ENCODE results near the gene VCAN. TPM values are rescaled to one million over a fixed set of nuclear protein-coding genes. Genes with fewer than 3 reads are reported as not detected.

Gene VCAN
- total and polyA plus RNA-seq, 10 donors = 1.8 to 442 (median 72.2) TPM

- Histone ChIP-seq H3K27ac (no peak overlapping the region), H3K36me3 (no peaks in the 10 kb centered on the region), H3K27me3 (replicated peaks in 1 of 7) (no peaks in the 10 kb centered on the region), H3K4me3 (no peak overlapping the region), H3K9me3 (no peaks in the 10 kb centered on the region), H3K4me1 (no peaks in the 10 kb centered on the region)
- intact Hi-C loops (cut with DNase I; ENCODE audit: low total_unique reads) = no loop called here
- TF ChIP-seq POLR2A (IDR thresholded peaks at IDR 0.05) = no peak
- TF ChIP-seq, protein P1, sequence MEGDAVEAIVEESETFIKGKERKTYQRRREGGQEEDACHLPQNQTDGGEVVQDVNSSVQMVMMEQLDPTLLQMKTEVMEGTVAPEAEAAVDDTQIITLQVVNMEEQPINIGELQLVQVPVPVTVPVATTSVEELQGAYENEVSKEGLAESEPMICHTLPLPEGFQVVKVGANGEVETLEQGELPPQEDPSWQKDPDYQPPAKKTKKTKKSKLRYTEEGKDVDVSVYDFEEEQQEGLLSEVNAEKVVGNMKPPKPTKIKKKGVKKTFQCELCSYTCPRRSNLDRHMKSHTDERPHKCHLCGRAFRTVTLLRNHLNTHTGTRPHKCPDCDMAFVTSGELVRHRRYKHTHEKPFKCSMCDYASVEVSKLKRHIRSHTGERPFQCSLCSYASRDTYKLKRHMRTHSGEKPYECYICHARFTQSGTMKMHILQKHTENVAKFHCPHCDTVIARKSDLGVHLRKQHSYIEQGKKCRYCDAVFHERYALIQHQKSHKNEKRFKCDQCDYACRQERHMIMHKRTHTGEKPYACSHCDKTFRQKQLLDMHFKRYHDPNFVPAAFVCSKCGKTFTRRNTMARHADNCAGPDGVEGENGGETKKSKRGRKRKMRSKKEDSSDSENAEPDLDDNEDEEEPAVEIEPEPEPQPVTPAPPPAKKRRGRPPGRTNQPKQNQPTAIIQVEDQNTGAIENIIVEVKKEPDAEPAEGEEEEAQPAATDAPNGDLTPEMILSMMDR (IDR thresholded peaks at IDR 0.05 in 8 of 11, conservative IDR thresholded peaks at IDR 0.05 in 3 of 11) = no peak
- no peak for TF ChIP-seq POLR2AphosphoS5 (IDR thresholded peaks at IDR 0.05)
- DNase-seq = no peak
- 69 to 90% (median 71%) methylated on average over 1 of the region's 1 CpG for whole genome bisulfite sequencing, 5 donors
Measured at GRCh38 chr5:83513081-83513480, 41.5 kb downstream of the VCAN start.

DNA sequence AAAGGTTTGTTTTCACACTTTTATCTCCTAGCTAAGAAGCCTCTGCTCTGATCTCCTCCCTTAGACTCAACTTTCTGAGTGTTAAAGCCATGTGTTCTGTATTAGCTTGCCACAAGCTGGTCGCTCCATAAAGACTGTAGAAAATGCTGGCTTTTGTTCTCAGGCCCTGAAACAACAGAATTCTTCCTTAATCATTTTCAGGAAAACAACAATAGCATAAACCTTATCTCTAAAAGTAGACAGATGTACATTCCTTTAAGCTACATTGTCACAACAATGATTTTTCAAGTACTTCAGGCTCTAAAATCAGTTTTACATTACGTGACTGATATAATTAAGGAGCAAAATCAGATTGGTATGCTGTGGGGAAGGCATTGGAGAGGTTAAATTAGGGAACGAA lies 41.9 kb downstream of the VCAN start:
- DNase-seq = no peak
- Histone ChIP-seq H3K27ac (no peak overlapping the region), H3K9me3 (no peaks in the 10 kb centered on the region)

DNA sequence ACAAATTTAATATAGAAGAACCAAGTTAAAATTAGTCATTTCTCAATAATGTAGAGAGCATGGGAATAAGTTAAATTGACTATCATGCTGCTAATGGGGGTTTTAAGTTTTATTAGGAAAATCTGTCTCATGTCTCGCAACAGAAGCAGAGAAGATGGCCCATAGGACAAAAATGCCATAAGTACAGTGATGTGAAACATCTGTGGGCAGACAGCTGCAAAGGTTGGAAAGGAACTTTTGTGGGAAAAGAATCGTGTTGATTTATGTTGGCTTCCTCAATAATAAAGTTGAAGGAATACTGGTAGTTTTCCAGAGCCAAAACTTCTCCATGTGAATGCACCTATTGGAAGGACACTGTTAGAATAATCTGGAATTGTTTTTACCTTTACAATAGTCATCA lies 44.8 kb downstream of the VCAN start:
- no peaks in the 10 kb centered on the region for H3K4me1 ChIP-seq
- no peaks in the 10 kb centered on the region for H3K27me3 ChIP-seq (replicated peaks in 1 of 7)
- TF ChIP-seq, protein P1 (IDR thresholded peaks at IDR 0.05 in 8 of 11, conservative IDR thresholded peaks at IDR 0.05 in 3 of 11) = no peak
- TF ChIP-seq POLR2AphosphoS5 (IDR thresholded peaks at IDR 0.05) = no peak
- TF ChIP-seq POLR2A (IDR thresholded peaks at IDR 0.05) = no peak
- H3K4me3 ChIP-seq = no peak overlapping the region
- intact Hi-C loops (cut with DNase I; ENCODE audit: low total_unique reads) = no loop called here
- no peaks in the 10 kb centered on the region for H3K9me3 ChIP-seq
- no peak overlapping the region for H3K27ac ChIP-seq
- WGBS, 5 donors = 53 to 78% (median 72%) methylated on average over 2 of the region's 2 CpGs
- no peak for DNase-seq
- no peaks in the 10 kb centered on the region for H3K36me3 ChIP-seq

More for the DNA sequence above, 41.9 kb downstream of the VCAN start:
- WGBS, 5 donors = 51 to 81% (median 73%) methylated on average over 3 of the region's 3 CpGs
- H3K27me3 ChIP-seq (replicated peaks in 1 of 7) = no peaks in the 10 kb centered on the region
- TF ChIP-seq POLR2AphosphoS5 (IDR thresholded peaks at IDR 0.05) = no peak
- TF ChIP-seq POLR2A (IDR thresholded peaks at IDR 0.05) = no peak
- TF ChIP-seq, protein P1 (IDR thresholded peaks at IDR 0.05 in 8 of 11, conservative IDR thresholded peaks at IDR 0.05 in 3 of 11) = no peak
- no peaks in the 10 kb centered on the region for H3K36me3 ChIP-seq
- H3K4me3 ChIP-seq = no peak overlapping the region
- no peaks in the 10 kb centered on the region for H3K4me1 ChIP-seq
- intact Hi-C loops (cut with DNase I; ENCODE audit: low total_unique reads) = no loop called here

- Histone ChIP-seq H3K27ac (no peak overlapping the region), H3K4me1 (no peaks in the 10 kb centered on the region), H3K36me3 (no peaks in the 10 kb centered on the region), H3K9me3 (no peaks in the 10 kb centered on the region), H3K4me3 (no peak overlapping the region), H3K27me3 (replicated peaks in 1 of 7) (no peaks in the 10 kb centered on the region)
- WGBS, 5 donors = 61 to 74% (median 64%) methylated on average over 1 of the region's 1 CpG
- intact Hi-C loops (cut with DNase I; ENCODE audit: low total_unique reads) = no loop called here
- TF ChIP-seq POLR2AphosphoS5 (IDR thresholded peaks at IDR 0.05) = no peak
- no peak for TF ChIP-seq POLR2A (IDR thresholded peaks at IDR 0.05)
- TF ChIP-seq, protein P1 (IDR thresholded peaks at IDR 0.05 in 8 of 11, conservative IDR thresholded peaks at IDR 0.05 in 3 of 11) = no peak
- DNase-seq = no peak
Measured at GRCh38 chr5:83517072-83517687, 45.6 kb downstream of the VCAN start.

Data from spleen (tissue), 11 donors.